ENCODE data around the gene ZNF33B.

Gene ZNF33B

DNA sequence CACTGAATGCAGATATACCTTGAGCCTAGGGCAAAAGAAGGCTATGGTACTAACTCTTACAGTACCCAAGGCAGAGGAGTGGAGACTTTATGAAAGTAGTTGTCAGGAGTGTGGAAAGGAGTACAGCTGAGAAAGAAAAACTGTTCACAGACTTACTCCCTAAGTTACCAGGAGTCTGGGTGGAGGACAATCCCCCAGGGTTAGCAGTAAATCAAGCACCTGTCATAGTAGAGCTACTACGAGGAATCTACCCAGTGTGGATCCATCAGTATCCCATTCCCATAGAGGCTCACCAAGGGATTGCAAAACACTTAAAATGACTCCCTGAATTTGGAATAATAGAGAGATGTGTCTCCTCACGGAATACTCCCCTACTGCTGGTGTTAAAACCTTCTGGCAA, 10.1 kb upstream of the ZNF33B start:
- TF ChIP-seq, protein P1, sequence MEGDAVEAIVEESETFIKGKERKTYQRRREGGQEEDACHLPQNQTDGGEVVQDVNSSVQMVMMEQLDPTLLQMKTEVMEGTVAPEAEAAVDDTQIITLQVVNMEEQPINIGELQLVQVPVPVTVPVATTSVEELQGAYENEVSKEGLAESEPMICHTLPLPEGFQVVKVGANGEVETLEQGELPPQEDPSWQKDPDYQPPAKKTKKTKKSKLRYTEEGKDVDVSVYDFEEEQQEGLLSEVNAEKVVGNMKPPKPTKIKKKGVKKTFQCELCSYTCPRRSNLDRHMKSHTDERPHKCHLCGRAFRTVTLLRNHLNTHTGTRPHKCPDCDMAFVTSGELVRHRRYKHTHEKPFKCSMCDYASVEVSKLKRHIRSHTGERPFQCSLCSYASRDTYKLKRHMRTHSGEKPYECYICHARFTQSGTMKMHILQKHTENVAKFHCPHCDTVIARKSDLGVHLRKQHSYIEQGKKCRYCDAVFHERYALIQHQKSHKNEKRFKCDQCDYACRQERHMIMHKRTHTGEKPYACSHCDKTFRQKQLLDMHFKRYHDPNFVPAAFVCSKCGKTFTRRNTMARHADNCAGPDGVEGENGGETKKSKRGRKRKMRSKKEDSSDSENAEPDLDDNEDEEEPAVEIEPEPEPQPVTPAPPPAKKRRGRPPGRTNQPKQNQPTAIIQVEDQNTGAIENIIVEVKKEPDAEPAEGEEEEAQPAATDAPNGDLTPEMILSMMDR (IDR thresholded peaks at IDR 0.05; ENCODE audit: insufficient read depth, low read depth, low read length, missing control alignments), result no peak
- no peak overlapping the region for H3K4me3 ChIP-seq (ENCODE audit: low read depth, low read length)
- DNase-seq (ENCODE audit: low read depth), result no peak

DNA sequence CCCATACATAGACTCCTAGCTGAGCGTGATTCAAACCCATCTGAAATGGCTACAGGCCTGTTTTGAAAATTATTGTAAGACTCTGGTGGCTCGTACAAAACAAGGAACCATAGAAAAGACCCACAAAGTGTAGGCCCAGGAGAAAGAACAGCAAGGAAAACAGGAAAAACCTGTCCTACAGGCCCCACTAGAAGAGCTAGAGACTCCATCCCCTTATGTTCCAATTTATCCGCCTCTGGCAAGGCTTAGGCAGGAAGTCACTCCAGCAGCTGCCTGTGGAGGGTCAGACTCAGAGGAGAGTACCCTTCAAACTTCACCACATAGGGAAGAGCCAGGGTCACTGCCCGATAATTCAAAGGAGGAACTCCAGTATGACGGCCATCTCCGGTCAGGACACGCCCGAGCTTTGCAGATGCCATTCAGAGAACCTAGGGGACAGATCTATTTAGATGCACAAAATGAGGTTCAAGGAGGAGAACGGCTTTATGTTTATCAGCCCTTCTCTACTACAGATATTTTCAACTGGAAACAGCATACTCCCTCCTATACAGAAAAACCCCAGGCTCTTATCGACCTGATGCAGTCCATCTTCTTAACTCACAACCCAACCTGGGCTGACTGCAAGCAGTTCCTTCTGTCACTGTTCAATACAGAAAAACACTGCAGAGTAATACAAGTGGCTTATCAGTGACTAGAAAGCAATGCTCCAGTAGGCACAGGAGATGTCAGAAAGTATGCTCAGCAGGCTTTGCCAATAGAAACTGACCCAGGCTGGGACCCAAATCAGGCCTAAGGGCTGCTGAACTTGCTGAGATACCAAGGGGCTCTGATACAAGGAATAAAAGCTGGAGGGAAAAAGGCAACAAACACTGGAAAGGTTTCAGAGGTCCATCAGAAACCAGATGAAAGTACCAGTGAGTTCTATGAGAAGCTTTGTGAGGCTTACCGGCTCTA, 8.6 kb upstream of the ZNF33B start:
- no peak overlapping the region for H3K4me3 ChIP-seq (ENCODE audit: low read depth, low read length)
- no peak for DNase-seq (ENCODE audit: low read depth)
- TF ChIP-seq, protein P1 (IDR thresholded peaks at IDR 0.05; ENCODE audit: insufficient read depth, low read depth, low read length, missing control alignments), result no peak

DNA sequence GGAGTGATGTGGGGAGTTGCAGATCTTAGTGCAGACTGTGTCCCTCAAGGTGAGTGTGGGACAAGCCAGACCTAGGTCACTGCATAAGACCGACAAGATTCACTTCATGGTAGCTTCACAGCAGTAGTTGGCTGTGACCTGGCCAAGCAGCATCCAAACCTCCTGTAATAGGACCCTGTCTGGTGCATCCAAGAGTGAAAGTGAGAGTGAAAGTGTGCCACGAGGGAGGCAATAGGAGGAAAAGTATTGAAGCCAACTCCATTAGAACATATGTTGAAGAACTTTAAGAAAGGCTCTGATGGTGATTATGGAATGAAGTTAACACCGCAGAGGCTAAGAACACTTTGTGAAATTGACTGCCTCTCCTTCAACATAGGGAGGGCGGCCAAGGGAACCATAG, 7.8 kb upstream of the ZNF33B start:
- DNase-seq (ENCODE audit: low read depth), result no peak
- no peak overlapping the region for H3K4me3 ChIP-seq (ENCODE audit: low read depth, low read length)
- TF ChIP-seq, protein P1 (IDR thresholded peaks at IDR 0.05; ENCODE audit: insufficient read depth, low read depth, low read length, missing control alignments), result no peak

DNA sequence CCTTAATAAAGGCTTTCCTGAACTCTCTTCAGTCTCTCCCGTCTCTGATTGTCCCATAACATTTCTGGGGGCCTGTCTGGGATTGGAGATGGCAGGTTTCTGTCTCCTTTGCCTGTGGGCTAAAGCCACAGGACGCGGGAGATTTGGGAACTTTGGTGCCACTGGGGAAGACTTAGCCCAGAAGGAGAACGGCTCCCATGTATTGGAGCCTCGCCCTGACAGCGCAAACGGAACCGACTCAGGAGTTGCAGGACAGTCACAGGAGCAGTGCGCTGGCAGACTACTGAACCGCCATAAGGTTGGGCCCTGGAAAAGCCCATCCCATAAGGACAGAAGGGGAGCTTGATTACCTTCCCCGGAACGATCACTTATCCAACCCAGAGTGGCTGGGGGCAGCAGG, 7.1 kb upstream of the ZNF33B start:
- H3K4me3 ChIP-seq (ENCODE audit: low read depth, low read length), result no peak overlapping the region
- TF ChIP-seq, protein P1 (IDR thresholded peaks at IDR 0.05; ENCODE audit: insufficient read depth, low read depth, low read length, missing control alignments), result no peak
- DNase-seq (ENCODE audit: low read depth), result no peak

DNA sequence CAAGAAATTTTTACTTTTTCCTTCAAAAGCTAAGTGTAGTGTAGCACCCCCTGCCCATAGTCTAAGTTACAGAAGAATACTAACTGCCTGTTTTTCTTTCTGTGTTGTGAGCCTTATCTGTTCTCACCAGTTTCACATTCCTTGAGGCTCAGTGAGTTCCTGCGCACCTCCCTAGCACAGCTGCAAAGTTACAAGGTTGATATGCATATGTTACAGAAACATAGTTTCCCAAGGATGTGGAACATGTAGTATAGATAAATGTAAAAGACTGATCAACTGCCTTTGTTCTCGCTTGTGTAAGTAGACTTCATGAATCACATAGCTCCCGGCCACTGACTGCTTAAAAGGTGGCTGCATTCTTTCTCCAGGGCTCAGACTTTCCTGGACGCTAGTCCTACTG, 6.7 kb upstream of the ZNF33B start:
- no peak overlapping the region for H3K4me3 ChIP-seq (ENCODE audit: low read depth, low read length)
- DNase-seq (ENCODE audit: low read depth), result no peak
- TF ChIP-seq, protein P1 (IDR thresholded peaks at IDR 0.05; ENCODE audit: insufficient read depth, low read depth, low read length, missing control alignments), result no peak

DNA sequence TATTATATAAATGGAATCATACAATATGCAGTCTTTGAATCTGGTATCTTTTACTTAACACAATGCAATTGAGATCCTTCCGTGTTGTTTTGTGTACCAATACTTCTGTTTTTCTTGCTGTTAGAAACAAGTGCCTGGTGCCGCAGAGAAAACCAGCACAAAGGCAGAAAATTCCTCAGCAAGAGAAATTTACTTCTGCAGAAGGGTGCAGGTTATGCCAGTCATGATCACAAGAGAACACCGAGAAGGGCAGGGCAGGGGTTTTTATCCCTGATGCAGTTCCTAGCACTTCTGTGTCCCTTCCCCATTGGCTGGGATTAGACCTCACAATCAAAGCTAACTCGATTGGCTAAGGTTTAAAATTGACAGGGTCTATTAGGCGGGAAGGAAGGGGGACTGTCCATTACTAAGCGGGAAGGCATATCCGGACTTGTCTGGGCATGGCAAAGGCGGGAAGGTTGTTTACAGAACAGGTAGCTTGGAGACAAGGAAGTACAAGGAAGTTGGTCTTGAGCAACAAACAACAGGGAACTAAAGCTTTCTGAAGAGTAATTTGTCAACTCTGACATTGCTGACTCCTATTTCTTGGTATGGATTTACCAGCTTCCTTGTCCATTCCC, 2.4 kb upstream of the ZNF33B start:
- TF ChIP-seq, protein P1 (IDR thresholded peaks at IDR 0.05; ENCODE audit: insufficient read depth, low read depth, low read length, missing control alignments), result no peak
- no peak overlapping the region for H3K4me3 ChIP-seq (ENCODE audit: low read depth, low read length)
- no peak for DNase-seq (ENCODE audit: low read depth)
